AG04449 (cell line): Measurements from ENCODE around the gene PBX1.

ENCODE experiments used
- CTCF ChIA-PET: fragments of 350-600 bp; formaldehyde crosslinking; extraction: SDS; loops from one replicate; lab custom pipeline; 2021; ENCODE audit warnings: antibody characterized with exemption; lab: Yijun Ruan, JAX
- POLR2A ChIA-PET: fragments of 400-600, 350-600 bp; formaldehyde crosslinking; extraction: SDS; loops from one replicate; lab custom pipeline; 2020; ENCODE audit warnings: antibody characterized with exemption, inconsistent platforms; lab: Yijun Ruan, JAX
- DNase-seq: peaks from one replicate; pipeline ENCODE4 v3.0.0-alpha.2; 2010; ENCODE audit warnings: low read depth, low spot score
- H3K4me3 ChIP-seq: 2 replicates; pipeline ENCODE4 v1.5.1; 2011; ENCODE audit warnings: low read depth, mild to moderate bottlenecking, control low read depth, low read length
- CTCF ChIP-seq: IDR thresholded peaks from one replicate; pipeline ENCODE4 v1.5.1; 2011; ENCODE audit warnings: mild to moderate bottlenecking, moderate library complexity, low read length, control low read depth, inconsistent platforms; ENCODE audit not compliant: insufficient read depth; ENCODE audit errors: missing control alignments

PBX1 gene

GRCh38 chr1:164557270-164557669, 1.7 kb upstream of the PBX1 start:
- POLR2A ChIA-PET: no interaction called here
- H3K4me3 ChIP-seq: no peak overlapping the region
- no peak for TF ChIP-seq CTCF
- CTCF ChIA-PET: interaction anchor here (2.0 to 2.9 kb wide), 2 partner anchors 168 to 230 kb away, joined by 5 to 11 read pairs; no protein-coding TSS in a partner anchor
- no peak for DNase-seq

DNA sequence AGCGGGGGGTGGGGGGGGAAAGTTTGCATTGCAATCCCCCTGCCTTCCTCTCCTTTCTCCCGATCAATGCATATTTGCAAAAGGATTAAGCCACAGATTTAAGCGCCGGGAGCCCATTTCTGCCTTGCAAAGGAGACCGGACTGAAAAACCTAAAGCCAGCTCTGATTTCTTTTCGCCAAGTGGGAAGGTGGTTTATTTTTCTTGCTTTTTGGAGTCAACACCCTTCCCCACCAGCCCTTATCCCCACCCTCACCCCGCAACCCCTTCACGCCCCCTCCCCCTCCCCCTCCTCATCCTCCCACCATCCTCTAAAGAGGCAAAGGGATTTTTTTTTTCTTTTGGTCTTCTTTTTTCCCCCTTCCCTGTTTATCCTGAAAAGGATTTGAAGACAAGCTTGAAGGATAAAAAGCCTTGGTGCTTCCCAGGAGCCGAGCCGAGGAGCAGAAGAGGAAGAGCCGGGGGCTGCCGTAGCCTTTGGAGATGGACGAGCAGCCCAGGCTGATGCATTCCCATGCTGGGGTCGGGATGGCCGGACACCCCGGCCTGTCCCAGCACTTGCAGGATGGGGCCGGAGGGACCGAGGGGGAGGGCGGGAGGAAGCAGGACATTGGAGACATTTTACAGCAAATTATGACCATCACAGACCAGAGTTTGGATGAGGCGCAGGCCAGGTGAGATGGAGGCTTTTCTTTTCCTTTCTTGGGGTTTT, 513 bp downstream of the PBX1 start:
- DNase-seq: no peak
- no peak for TF ChIP-seq CTCF
- ChIA-PET POLR2A (interaction anchor here (0.7 to 1.7 kb wide), 7 partner anchors 10 to 221 kb away, joined by 3 to 6 read pairs (median 4); no protein-coding TSS in a partner anchor), CTCF (interaction anchor here (0.8 to 2.9 kb wide), 6 partner anchors 43 to 228 kb away, joined by 3 to 11 read pairs (median 4); no protein-coding TSS in a partner anchor)
- peak overlapping the region; percentile 69 for H3K4me3 ChIP-seq

DNA sequence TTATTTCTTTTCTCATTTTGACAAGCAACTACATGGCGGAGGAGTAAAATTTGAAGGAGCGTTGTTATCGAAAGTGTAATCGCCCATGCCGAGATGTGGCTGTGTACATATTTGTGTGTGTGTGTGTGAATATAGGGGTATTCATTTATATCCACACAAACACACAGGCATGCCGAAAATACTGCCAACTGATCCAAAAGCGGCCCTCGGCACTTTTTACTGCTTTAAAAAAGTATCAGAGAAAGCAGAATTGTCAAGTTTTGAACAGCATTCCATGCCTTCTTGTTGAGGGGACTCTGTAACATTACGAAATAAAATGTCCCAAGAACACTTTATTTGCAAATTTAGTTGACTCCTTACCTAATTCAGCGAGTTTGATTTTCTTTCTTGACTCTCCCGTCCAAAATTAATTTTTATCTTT, 1.1 kb downstream of the PBX1 start:
- TF ChIP-seq CTCF: no peak
- no peak for DNase-seq
- peak overlapping the region; percentile 69 for H3K4me3 ChIP-seq
- ChIA-PET POLR2A (no interaction called here), CTCF (interaction anchor here (2.9 kb wide), 1 partner anchor 227 kb away, joined by 11 read pairs; no protein-coding TSS in a partner anchor)

- no peak for DNase-seq
- peak overlapping the region; percentile 69 for H3K4me3 ChIP-seq
- ChIA-PET POLR2A (no interaction called here), CTCF (interaction anchor here (1.7 kb wide), 1 partner anchor 227 kb away, joined by 6 read pairs; no protein-coding TSS in a partner anchor)
- no peak for TF ChIP-seq CTCF
Observed at GRCh38 chr1:164560556-164560955, 1.6 kb downstream of the PBX1 start.

DNA sequence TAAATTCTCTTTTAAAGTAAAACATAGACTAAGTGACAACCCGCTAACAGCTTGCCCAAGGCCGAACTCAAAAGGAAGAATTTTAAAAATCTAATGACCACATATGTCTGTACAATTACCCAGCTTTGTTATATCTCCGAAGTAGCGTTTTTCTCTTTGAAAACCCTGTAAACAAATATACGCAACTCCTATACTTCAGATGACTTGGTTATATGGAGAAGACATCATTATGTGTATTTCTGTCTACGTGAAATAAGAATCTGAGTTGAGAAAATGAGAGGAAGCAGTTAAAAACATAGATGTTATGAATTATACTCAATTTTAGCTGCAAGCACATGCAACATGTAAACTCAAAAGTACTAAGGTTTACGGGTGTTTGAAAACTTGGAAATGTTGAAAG, 2.0 kb downstream of the PBX1 start:
- ChIA-PET POLR2A (no interaction called here), CTCF (interaction anchor here (1.0 to 1.7 kb wide), 2 partner anchors 67 to 227 kb away, joined by 3 to 6 read pairs; no protein-coding TSS in a partner anchor)
- no peak for DNase-seq
- TF ChIP-seq CTCF: no peak
- peak overlapping the region; percentile 69 for H3K4me3 ChIP-seq

DNA sequence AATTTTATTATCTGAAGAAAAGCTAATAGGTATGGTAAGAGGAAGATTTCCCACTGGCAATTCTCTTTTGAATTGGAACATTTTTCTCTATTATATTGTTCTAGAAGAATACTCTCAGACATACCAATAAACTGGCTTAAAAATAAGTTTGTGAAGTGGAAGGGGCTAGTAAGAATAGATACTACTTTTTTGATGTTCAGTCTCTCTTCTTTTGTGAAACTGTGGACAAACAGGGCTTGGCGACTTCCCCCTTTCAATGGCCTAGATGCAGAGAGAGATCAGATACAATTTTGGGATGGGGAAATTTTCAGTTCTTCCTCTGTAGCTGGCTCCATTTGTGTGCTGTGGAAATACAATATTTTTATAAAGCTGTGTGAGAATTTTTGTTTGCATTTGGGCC, 2.5 kb downstream of the PBX1 start:
- POLR2A ChIA-PET: no interaction called here
- CTCF ChIA-PET: interaction anchor here (1.0 to 1.7 kb wide), 2 partner anchors 66 to 226 kb away, joined by 3 to 6 read pairs; no protein-coding TSS in a partner anchor
- TF ChIP-seq CTCF: no peak
- peak overlapping the region; percentile 69 for H3K4me3 ChIP-seq
- no peak for DNase-seq
